ENCODE results near the gene RNF34.

RNF34 gene

DNA sequence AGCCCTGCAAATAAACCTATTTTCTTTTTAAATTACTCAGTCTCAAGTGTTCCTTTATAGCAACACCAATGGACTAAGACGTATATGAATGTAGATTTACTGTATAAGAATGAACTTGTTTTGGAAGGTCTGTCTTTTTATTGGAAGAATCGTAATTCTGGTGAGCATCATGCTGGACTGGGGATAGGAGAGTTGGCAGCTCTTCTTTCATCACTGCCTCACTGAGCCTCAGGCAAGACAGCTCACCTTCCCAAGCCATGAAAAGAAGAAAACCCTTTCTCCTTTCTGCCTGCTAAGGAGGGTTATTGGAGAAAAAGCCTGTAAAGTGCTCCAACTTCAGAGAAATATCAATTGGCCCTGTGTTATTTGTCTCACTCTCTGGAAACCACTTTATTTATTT is 9.1 kb upstream of the RNF34 start:
- no peak for DNase-seq (ENCODE audit: low spot score)

- peak; percentile 13 for DNase-seq (ENCODE audit: low spot score)
These were observed 8.1 kb upstream of the RNF34 start for GRCh38 chr12:121391619-121392324.

DNA sequence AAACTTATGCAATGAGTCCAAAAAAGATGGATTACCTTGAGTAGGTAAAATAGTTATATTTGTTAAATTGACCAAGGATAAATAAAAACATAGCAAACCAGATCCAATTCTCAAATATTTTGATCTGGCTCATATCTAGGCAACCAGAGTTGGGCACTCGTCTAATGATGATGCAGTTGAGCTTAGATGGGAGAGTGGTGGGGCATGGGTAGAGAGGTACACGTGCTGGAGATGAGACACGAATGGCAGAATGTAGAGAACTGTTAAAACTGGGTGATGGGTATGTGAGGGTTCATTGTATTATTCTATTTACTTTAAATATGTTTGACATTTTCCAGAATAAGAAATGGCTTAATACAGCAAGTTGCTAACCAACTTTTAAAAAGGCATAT is 7.6 kb upstream of the RNF34 start:
- DNase-seq (ENCODE audit: low spot score), result no peak

DNA sequence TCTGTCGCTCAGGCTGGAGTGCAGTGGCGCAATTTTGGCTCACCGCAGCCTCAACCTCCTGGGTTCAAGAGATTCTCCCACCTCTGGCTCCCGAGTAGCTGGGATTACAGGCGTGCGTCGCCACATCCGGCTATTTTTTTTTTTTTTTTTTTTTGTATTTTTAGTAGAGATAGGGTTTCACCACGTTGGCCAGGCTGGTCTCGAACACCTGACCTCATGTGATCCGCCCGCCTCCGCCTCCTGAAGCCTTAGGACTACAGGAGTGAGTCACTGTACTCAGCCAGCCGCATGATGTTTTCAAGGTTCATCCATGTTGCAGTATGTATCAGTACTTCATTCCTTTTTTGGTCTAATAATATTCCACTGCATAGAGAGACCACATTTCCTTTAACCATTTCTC is 2.4 kb upstream of the RNF34 start:
- DNase-seq (ENCODE audit: low spot score), result no peak

DNA sequence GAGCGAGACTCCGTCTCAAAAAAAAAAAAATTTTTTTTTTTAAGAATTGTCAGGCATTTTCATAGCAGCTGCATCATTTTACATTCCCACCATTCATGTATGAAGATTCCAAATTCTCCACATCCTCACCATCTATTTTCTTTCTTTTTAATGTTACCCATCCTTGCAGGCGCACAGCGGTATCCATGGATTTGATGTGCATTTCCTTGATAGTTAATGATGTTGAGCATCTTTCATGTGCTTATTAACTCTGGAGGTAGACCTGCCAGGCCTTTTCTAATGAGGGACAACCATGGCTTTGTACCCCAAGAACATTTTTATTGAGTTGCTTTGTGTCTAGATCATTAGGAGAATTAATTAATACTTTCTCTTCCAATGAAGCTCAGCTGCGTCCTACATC is 1.6 kb upstream of the RNF34 start:
- no peak for DNase-seq (ENCODE audit: low spot score)

- peak; percentile 79 for DNase-seq (ENCODE audit: low spot score)
These were observed 618 bp downstream of the RNF34 start for GRCh38 chr12:121400332-121401139.

- DNase-seq (ENCODE audit: low spot score), result no peak
These were observed 3.8 kb downstream of the RNF34 start for GRCh38 chr12:121403721-121404120.

GRCh38 chr12:121404734-121405133 is 4.8 kb downstream of the RNF34 start:
- DNase-seq (ENCODE audit: low spot score), result no peak

- no peak for DNase-seq (ENCODE audit: low spot score)
These were observed 5.3 kb downstream of the RNF34 start for GRCh38 chr12:121405211-121405610.

- no peak for DNase-seq (ENCODE audit: low spot score)
These were observed 14.0 kb downstream of the RNF34 start for GRCh38 chr12:121413917-121414316.

DNA sequence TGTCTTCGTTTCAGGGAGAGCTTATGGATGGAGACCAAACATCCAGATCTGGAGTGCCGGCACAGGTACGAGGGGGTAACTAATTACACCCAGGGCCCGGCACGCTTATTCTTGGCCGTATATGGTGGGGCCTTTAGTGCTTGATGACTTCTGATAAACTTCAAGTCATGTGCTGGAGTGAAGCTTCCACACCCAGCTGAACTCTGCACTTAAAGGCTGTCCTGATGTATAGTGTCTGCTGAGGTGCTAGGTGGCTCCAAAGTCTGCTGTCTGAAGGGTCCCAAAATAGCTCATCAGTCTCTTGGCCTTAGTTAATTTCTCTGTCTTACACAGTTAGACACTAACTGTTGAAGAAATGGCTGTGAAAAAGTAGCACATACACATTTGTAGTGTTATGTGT is 17.9 kb downstream of the RNF34 start:
- no peak for DNase-seq (ENCODE audit: low spot score)

GRCh38 chr12:121420109-121420508 is 20.2 kb downstream of the RNF34 start:
- DNase-seq (ENCODE audit: low spot score), result no peak

- no peak for DNase-seq (ENCODE audit: low spot score)
These were observed 23.3 kb downstream of the RNF34 start for GRCh38 chr12:121423253-121423652.

GRCh38 chr12:121423682-121424623 is 24.0 kb downstream of the RNF34 start:
- DNase-seq (ENCODE audit: low spot score), result no peak

- DNase-seq (ENCODE audit: low spot score), result no peak
These were observed 24.7 kb downstream of the RNF34 start for GRCh38 chr12:121424624-121424975.

- no peak for DNase-seq (ENCODE audit: low spot score)
These were observed 27.7 kb downstream of the RNF34 start for GRCh38 chr12:121427556-121428050.

- no peak for DNase-seq (ENCODE audit: low spot score)
These were observed 29.0 kb downstream of the RNF34 start for GRCh38 chr12:121428883-121429282.

DNA sequence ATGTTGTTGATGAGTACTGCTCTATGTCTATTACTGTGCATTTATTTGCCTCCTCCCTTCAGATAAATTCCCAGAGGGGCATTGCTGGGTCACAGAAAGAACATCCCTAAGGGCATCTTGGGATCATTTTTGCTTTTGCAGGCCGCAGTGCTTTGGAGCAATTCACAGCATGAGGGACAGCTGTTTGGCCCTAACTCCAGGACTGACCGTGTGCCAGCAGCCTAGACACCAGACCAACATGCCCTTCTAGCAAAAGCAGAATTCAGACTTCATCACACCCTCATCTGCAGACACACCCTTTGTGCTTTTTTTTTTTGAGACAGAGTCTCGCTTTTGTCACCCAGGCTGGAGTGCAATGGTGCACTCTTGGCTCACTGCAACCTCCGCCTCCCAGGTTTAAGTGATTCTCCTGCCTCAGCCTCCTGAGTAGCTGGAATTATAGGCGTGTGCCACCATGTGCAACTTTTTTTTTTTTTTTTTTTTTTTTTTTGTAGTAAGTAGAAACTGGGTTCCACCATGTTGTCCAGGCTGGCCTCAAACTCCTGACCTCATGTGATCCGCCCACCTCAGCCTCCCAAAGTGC is 31.0 kb downstream of the RNF34 start:
- DNase-seq (ENCODE audit: low spot score), result no peak

DNA sequence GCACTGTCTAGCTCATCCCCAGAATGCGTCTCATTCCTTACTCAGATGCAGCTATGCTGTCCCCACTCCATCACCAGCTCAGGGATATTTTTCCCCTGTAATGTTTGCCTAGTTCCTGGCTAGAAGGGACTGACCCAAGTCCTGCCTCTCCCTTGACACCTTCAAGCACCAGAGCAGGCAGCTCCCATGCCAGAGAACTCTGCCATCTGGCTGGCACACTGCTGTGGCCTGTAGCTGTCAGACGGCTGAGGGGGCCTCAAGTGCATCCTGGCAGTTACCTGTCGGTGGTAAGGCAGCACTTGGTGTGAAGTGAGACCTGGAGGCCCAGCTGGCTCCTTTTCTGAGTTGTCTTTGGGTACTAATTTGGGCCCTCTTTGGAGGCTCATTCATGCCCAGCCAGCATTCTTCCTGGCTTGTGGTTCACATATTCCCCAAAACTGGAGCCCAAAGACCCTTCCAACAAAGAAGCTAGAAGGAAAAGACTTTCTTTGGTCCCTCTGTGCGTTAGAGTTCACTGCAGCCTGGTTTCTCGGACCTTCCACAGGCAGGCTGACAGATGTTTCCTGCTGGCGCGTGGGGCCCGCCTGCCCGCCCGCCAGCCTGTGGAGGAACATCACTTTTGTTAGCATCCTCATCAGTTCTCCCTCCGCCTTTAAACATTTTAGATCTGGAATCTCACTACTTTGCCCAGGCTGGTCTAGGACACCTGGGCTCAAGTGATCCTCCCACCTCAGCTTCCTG is 33.0 kb downstream of the RNF34 start:
- DNase-seq (ENCODE audit: low spot score), result no peak

- DNase-seq (ENCODE audit: low spot score), result no peak
These were observed 36.8 kb downstream of the RNF34 start for GRCh38 chr12:121436706-121437105.

DNA sequence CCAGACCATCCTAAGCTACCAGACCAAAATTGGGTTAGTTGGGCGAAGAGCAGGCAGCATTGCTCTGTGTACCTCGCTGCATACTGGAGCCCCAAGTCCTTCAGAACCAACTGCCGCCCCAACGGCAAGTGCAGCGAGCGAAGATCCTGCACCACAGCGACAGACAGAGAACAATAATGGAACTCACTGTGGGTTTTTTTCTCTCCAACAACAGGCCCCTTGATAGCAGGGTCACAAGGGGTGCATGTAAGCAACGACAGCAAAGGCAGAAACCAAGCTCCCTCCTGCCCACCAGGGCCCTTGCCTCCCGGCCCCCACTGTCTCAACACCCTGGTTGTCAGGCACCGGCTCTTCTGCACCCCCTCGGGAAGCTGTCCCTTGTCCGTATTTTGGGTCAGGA is 39.0 kb downstream of the RNF34 start:
- no peak for DNase-seq (ENCODE audit: low spot score)
